Loucy (cell line): Measurements from ENCODE around the gene UFC1.
A peak's percentile ranks its signal among the peaks of the same experiment; 100 is the strongest.

Experiments
- H2AFZ ChIP-seq: fragments of 200-600 bp; sonication (generic); 2 replicates; pipeline ENCODE4 v1.6.0; 2016; ENCODE audit warnings: antibody characterized with exemption, mild to moderate bottlenecking, low read length, moderate library complexity
- H3F3A ChIP-seq: fragments of 200-600 bp; 2 replicates; pipeline ENCODE4 v1.6.0; 2016; ENCODE audit warnings: antibody characterized with exemption, low read depth, mild to moderate bottlenecking
- H3K27me3 ChIP-seq: fragments of 200-600 bp; sonication (generic); 2 replicates; pipeline ENCODE4 v1.6.1; 2014; ENCODE audit warnings: low read length, mild to moderate bottlenecking; ENCODE audit not compliant: insufficient read depth, poor library complexity, severe bottlenecking
- H3K36me3 ChIP-seq: fragments of 200-600 bp; sonication (generic); 2 replicates; pipeline ENCODE4 v1.6.1; 2016; ENCODE audit warnings: low read length; ENCODE audit not compliant: insufficient read depth
- H3K4me1 ChIP-seq: fragments of 200-600 bp; sonication (generic); 2 replicates; pipeline ENCODE4 v1.5.1; 2014; ENCODE audit warnings: low read length, mild to moderate bottlenecking; ENCODE audit not compliant: insufficient read depth, poor library complexity, severe bottlenecking
- H3K4me2 ChIP-seq: fragments of 200-600 bp; sonication (generic); 2 replicates; pipeline ENCODE4 v1.6.0; 2014; ENCODE audit warnings: antibody characterized with exemption, low read length, low read depth, mild to moderate bottlenecking; ENCODE audit not compliant: poor library complexity, severe bottlenecking
- H3K4me3 ChIP-seq: fragments of 200-600 bp; sonication (generic); 2 replicates; pipeline ENCODE4 v1.5.1; 2014; ENCODE audit warnings: low read length, mild to moderate bottlenecking, mixed read lengths; ENCODE audit not compliant: poor library complexity, severe bottlenecking
- H3K79me2 ChIP-seq: fragments of 200-600 bp; sonication (generic); 2 replicates; pipeline ENCODE4 v1.6.1; 2014; ENCODE audit warnings: low read length; ENCODE audit not compliant: insufficient read depth
- H3K9ac ChIP-seq: fragments of 200-600 bp; sonication (generic); 2 replicates; pipeline ENCODE4 v1.6.0; 2014; ENCODE audit warnings: mild to moderate bottlenecking, low read depth, low read length, moderate library complexity; ENCODE audit not compliant: poor library complexity, severe bottlenecking
- H3K9me2 ChIP-seq: fragments of 200-600 bp; sonication (generic); replicated peaks from 2 replicates; pipeline ENCODE4 v1.6.1; 2016; ENCODE audit warnings: low read depth, low read length, mixed read lengths
- H3K9me3 ChIP-seq: fragments of 200-600 bp; sonication (generic); 2 replicates; pipeline ENCODE4 v1.6.1; 2014; ENCODE audit warnings: mild to moderate bottlenecking, antibody characterized with exemption, low read length, low read depth; ENCODE audit not compliant: insufficient read depth
- H4K20me1 ChIP-seq: fragments of 200-600 bp; sonication (generic); 2 replicates; pipeline ENCODE4 v1.6.0; 2014; ENCODE audit warnings: antibody characterized with exemption, low read length, mild to moderate bottlenecking; ENCODE audit not compliant: insufficient read depth, poor library complexity, severe bottlenecking
- EZH2phosphoT487 ChIP-seq: fragments of 200-600 bp; IDR thresholded peaks from 2 replicates; pipeline ENCODE4 v1.6.1; 2018; ENCODE audit warnings: antibody characterized with exemption, mild to moderate bottlenecking, moderate library complexity, borderline replicate concordance
- TF ChIP-seq, protein P1 (sequence below): fragments of 200-600 bp; sonication (generic); conservative IDR thresholded peaks from 2 replicates; pipeline ENCODE4 v1.5.1; 2014; ENCODE audit warnings: mild to moderate bottlenecking, antibody characterized with exemption, low read length

UFC1 gene

DNA sequence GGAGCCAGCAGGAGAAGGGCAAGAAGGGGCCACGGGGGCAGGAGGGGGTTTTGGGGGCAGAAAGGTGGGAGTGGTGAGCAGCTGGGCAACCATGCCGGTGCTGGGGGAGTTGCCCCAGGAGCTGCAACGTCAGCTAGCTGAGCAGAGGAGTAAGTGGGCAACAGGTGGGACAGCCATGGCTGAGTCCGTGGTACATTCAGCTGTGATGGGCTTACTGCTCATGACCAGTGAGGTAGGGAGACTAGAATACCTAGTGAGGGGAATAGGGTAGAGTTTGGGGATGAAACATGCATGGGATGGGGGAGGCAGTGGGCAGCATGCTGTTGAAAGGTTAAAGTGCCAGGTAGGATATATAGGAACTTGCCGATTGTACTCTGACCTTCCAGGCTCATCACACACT lies 7.9 kb downstream of the UFC1 start:
- H3K9ac ChIP-seq, result peak overlapping the region; percentile 92
- no peaks in the 10 kb centered on the region for H3K9me3 ChIP-seq
- no peaks in the 10 kb centered on the region for H3K9me2 ChIP-seq
- peaks cover 24% of the 10 kb centered on the region for H3K79me2 ChIP-seq
- H3K4me1 ChIP-seq, result peaks cover 29% of the 10 kb centered on the region
- peak overlapping the region; percentile 80 for H3K4me2 ChIP-seq
- peaks cover 16% of the 10 kb centered on the region; the same call in 1 of the 2 replicates for H3K36me3 ChIP-seq
- no peak overlapping the region for H2AFZ ChIP-seq
- no peaks in the 10 kb centered on the region for H4K20me1 ChIP-seq
- H3K4me3 ChIP-seq, result no peak overlapping the region
- no peaks in the 10 kb centered on the region for H3K27me3 ChIP-seq
- H3F3A ChIP-seq, result no peaks in the 10 kb centered on the region
- TF ChIP-seq, protein P1, sequence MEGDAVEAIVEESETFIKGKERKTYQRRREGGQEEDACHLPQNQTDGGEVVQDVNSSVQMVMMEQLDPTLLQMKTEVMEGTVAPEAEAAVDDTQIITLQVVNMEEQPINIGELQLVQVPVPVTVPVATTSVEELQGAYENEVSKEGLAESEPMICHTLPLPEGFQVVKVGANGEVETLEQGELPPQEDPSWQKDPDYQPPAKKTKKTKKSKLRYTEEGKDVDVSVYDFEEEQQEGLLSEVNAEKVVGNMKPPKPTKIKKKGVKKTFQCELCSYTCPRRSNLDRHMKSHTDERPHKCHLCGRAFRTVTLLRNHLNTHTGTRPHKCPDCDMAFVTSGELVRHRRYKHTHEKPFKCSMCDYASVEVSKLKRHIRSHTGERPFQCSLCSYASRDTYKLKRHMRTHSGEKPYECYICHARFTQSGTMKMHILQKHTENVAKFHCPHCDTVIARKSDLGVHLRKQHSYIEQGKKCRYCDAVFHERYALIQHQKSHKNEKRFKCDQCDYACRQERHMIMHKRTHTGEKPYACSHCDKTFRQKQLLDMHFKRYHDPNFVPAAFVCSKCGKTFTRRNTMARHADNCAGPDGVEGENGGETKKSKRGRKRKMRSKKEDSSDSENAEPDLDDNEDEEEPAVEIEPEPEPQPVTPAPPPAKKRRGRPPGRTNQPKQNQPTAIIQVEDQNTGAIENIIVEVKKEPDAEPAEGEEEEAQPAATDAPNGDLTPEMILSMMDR, result no peak
- TF ChIP-seq EZH2phosphoT487, result no peak

DNA sequence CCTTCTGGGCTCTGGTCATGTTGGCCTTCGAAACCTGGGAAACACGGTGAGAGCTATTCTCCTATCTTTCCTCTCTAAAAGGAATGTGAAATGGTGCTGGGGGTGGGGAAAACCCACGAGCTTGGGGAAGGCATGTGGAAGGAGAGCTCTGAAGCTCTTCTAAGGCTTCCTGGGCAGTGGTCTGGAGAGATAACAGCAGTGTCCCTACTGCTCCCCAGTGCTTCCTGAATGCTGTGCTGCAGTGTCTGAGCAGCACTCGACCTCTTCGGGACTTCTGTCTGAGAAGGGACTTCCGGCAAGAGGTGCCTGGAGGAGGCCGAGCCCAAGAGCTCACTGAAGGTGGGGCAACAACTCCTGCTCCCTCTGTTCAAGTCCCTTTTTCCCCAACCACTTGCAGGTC lies 8.3 kb downstream of the UFC1 start:
- Histone ChIP-seq H4K20me1 (no peaks in the 10 kb centered on the region), H3K4me1 (peaks cover 33% of the 10 kb centered on the region), H2AFZ (no peak overlapping the region), H3K27me3 (no peaks in the 10 kb centered on the region), H3F3A (no peaks in the 10 kb centered on the region), H3K9ac (peak overlapping the region; percentile 92), H3K79me2 (peaks cover 24% of the 10 kb centered on the region), H3K4me3 (no peak overlapping the region), H3K9me3 (no peaks in the 10 kb centered on the region), H3K36me3 (peaks cover 16% of the 10 kb centered on the region; the same call in 1 of the 2 replicates), H3K4me2 (peak overlapping the region; percentile 80), H3K9me2 (no peaks in the 10 kb centered on the region)
- TF ChIP-seq EZH2phosphoT487, result no peak
- TF ChIP-seq, protein P1, result no peak

DNA sequence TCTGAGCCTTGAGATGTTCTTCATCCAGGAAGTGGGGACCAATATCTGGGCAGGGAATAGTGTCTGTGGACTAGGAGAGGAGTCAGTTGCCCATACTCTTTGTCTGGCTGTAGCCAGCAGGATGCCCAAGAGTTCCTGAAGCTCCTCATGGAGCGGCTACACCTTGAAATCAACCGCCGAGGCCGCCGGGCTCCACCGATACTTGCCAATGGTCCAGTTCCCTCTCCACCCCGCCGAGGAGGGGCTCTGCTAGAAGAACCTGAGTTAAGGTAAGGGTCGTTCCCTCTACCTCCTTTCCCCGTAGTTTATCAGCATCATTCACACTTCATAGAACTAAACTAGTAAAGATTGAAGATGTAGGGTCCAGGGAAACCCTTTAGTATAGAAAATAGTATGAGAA lies 9.0 kb downstream of the UFC1 start:
- no peak overlapping the region for H2AFZ ChIP-seq
- no peaks in the 10 kb centered on the region for H3K9me3 ChIP-seq
- no peak for TF ChIP-seq EZH2phosphoT487
- TF ChIP-seq, protein P1, result no peak
- peaks cover 9% of the 10 kb centered on the region; the same call in 1 of the 2 replicates for H3K36me3 ChIP-seq
- H3K79me2 ChIP-seq, result peaks cover 26% of the 10 kb centered on the region
- H3K4me3 ChIP-seq, result no peak overlapping the region
- no peaks in the 10 kb centered on the region for H4K20me1 ChIP-seq
- no peaks in the 10 kb centered on the region for H3K9me2 ChIP-seq
- no peaks in the 10 kb centered on the region for H3F3A ChIP-seq
- H3K4me2 ChIP-seq, result peak overlapping the region; percentile 80
- H3K4me1 ChIP-seq, result peaks cover 36% of the 10 kb centered on the region
- H3K9ac ChIP-seq, result peak overlapping the region; percentile 92
- H3K27me3 ChIP-seq, result no peaks in the 10 kb centered on the region
